EL (cell line): ENCODE data around the gene HS6ST3.
"Not testable (repeated sequence)": the region's sequence is repeated elsewhere in the genome, so short reads cannot be mapped to it uniquely, and the experiment has no call there.

Experiments used
- DNase-seq: peaks from one replicate; pipeline ENCODE4 v3.0.0-alpha.2; 2016

HS6ST3 gene

DNA sequence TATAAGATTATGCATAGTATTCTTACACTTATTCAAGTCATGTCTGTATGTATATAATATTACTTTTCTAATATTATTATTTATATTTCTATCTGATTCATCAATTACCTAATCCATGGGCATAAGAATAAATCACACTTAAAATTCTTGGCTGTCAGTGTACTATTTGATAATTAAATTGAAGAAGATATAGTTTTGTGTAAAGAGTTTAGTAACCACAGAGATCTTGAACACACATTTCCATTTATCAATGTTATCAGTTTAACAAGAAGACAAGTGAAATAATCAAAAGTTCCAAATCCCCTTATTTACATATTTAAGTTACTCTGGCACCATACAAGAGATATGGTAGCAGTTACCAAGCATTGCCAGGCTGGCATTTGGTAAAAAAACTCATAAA is 659.9 kb downstream of the HS6ST3 start:
- DNase-seq, result no peak

DNA sequence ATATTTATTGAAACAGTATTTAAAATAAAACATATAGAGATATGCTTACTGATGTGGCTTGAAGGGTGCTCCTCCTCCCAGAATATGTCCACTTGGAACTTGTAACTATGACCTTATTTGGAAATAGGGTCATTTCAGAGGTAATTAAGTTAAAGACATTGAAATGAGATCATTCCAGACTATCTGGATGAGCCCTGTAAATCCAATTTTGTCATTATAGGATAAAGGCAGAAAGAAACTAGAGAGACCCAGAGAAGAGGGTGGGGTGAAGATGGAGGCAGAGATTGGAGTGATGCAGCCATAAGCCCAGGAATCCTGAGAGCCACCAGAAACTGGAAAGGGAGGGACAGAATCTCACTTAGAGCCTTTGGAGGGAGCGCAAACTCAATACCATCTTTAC is 661.2 kb downstream of the HS6ST3 start:
- no peak for DNase-seq

DNA sequence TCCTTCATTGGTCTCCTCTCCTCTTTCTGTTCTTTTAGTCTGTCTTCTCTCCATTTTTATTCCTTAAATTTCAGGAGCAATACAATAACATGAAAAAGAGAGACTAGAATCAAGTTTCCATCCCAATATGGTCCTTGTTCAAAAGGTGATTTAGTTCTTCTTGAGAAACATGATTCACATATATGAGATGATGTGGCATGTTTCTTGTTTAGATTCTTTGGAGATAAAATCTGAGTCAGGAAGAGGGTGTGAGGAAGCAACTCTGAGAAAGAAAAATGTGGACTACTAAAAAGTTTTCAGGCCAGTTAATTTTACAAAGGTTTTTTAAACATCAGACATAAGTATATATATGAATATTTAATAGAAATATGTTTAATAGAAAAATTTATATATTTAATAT is 673.0 kb downstream of the HS6ST3 start:
- no peak for DNase-seq

DNA sequence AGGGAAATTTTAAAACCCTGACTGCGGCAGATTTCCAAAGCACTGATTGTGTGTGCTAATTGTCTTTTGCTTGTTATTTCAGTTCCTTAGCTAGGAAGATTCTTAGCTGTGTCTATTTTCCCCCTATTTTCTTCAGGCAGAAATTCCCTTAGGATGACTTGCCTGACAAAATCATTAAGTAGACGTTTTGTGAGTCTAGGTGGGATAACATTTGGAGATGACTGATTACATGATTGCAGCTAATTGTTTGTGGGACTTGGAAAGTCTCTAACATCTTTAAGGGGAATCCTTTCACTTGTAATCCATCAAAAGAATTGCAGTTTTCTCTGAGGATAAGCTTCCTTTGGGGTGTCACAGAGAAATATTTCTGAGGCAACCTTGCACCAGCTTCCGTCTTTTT is 676.4 kb downstream of the HS6ST3 start:
- no peak for DNase-seq

DNA sequence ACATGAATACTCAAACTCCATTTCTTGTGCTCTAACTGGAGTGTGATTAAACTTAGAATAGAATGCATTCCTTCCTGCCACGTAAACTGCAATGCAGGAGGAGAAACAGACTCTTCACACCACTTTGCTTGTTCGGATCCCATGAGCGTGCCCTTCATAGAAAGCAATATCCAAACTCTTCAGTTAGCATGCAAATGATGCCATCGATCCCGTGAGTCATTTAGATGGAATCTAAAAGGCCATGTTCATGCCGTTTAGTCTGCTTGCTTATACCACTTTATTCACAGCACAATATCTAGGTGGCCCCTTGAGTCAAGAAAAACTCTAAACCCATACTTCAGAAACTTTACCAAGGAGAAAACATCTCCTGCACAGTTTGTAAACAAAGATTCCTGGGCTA is 678.6 kb downstream of the HS6ST3 start:
- no peak for DNase-seq

DNA sequence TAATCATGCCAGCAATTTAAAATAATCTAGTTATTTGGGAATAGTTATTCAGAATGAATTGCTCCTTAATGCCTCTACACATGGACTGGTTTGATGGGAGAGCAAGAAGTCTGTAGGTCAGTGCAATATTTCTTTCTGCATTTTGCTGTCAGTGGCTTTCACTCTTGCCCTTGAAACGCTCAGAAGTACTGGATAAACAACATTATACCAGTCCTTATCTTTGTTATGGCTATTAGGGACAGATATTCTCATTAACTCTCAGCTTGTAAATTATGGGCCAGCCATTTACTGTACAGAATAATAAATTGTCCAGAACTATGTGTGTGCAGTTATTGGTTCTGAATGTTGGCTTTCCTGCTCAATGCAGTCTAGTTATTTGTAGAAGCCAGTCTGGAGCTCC is 680.0 kb downstream of the HS6ST3 start:
- DNase-seq, result no peak

DNA sequence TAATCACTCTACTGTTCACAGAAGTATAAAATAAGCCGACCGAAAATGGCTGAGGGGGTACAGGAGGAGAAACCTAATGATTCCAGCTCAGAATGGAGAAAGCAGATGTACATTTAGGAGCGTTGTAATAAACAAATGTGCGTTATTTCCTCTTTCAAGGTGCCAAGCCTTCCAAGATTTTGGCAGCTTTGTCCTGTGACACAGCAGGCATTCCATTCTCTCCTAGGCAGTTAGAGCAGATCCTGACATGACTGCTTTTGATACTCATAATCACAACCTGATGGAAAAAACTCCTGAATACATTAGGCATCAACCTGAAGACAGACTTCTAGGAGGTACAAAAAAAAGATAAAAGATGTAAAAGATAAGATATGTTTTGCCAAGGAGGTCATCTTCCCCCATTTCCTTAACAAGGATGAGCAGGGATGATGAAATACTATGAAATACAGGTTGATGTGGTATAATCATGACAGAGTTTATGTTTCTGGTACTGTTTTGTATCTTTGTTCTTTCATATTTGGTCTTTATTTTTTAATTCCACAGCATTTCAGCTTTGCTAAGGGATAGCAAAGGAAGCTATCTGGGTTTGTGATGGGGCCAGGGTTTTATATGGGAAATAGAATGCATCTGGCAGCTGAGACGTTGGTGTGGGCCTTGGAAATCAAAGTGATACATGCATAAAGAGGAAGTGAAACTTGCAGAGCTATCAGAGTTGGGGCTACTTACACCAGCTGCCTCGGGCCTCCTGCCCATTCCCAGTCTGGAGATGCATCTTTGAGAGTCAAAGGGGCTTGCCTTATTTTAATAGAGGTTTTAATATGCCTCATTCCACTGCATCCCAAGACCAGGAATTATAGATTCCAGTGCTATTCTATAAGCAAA is 681.8 kb downstream of the HS6ST3 start:
- no peak for DNase-seq

DNA sequence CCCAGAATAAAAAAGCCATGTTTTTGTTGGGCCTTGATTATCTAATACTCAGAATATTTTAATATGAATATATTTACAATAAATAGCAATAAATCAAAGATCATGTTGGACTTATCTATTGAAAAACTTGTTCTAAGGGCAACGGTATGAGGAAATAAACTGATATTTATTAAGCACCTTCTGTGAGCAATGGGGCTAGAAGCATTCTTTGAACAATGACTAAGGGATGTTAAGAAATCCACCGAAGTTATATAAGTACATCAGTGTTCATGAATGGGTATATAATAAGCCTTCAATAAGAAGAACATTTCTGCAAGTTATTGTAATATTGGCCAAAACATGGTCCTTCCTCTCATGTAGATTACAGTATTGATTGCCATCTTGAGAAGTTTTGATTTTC is 682.5 kb downstream of the HS6ST3 start:
- DNase-seq, result no peak

DNA sequence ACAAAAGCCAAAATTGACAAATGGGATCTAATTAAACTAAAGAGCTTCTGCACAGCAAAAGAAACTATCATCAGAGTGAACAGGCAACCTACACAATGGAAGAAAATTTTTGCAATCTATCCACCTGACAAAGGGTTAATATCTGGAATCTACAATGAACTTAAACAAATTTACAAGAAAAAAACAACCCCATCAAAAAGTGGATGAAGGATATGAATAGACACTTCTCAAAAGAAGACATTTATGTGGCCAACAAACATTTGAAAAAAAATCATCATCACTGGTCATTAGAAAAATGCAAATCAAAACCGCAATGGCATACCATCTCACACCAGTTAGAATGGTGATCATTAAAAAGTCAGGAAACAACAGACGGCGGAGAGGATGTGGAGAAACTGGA is 688.4 kb downstream of the HS6ST3 start:
- not testable (repeated sequence) for DNase-seq

DNA sequence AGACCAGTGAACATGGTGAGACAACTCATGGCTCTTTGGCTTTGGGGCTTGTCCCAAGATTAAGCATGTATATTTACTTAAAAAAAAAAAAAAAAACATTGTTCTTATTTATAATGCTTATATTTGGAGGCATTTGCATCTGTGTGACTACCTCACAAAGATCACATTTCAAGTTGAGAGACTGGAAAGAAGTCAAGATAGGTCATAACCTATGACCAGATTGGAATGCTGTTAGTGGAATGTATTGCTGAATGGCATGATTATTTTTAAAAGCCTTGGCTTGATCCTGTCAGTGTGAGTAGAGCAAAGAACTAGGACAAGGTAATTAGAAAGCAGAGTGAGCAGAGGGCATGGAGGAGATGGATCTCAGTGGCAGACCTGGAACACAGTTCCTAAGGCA is 689.8 kb downstream of the HS6ST3 start:
- no peak for DNase-seq

DNA sequence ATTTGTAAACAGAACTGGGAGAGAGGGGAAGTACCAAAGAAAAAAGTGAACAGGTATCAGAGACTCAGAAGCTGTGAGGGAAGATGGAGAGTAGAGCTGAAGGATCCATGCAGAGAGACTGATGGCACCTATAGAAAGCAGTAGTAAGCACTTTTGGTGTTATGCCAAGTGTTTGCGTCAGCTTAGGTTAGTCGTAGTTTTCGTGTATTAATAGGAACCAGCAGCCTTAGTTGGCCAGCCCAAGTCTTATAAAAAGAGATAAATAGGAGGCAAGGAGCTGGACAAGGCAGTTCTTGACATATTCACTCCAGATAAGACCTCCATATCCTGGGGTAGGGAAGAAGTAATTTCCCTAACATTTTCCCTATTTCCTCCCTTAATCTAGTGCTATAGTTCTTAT is 690.2 kb downstream of the HS6ST3 start:
- no peak for DNase-seq

DNA sequence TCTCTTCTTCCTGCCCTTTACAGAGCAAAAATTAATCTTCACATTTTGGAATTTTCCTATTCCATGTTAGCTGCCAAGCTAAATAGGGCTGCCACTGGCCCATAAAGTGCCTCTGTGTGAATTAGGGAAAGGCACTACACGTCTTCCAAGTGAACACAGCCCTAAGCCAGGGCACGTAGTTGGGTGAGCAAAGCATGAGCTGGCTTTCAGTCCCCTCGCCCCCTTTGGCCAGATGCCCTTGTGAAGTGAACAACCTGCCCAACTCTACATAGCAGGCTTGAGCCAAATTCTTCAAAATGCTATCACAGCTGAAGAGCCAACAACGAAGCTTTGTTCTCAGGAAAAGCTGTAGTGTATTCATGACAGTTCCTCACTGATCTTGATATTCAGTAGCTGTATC is 691.2 kb downstream of the HS6ST3 start:
- no peak for DNase-seq

DNA sequence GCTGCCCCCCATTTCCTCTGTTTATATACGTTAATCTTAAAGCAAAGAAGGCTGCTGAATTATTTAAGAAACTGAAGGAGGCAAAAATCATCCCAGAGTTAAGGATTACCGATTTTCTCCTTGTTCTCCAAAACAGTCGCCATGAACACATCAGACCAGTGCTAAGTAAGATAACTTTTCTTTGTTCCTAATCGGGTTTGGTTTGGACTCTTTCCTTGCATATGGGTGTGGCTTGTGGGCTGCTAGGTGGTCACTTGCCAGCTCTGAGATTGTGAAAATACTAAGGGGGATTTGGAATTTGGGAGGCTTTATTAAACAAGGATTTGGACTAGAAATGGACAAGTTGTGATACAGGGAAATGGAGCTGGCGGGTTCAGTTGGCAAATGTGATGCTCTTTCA is 692.3 kb downstream of the HS6ST3 start:
- no peak for DNase-seq

DNA sequence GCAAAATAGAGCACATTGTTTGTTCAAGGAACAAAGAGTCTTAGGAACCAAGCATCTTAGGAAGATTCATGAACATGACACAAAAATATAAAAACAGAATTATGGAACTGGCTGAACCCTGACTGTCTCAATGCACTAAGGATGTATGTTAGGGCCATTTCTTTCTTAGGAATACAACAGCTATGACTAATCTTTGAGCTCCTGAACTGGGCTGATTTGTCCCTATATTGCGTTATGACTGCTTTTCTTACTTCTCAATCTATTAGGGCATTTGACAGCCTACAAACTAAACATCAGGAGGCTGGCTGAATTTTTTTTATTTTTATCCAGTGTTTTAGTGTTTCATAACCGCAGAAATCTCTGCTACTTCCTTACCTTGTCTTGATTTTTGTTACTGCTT is 693.1 kb downstream of the HS6ST3 start:
- DNase-seq, result no peak

DNA sequence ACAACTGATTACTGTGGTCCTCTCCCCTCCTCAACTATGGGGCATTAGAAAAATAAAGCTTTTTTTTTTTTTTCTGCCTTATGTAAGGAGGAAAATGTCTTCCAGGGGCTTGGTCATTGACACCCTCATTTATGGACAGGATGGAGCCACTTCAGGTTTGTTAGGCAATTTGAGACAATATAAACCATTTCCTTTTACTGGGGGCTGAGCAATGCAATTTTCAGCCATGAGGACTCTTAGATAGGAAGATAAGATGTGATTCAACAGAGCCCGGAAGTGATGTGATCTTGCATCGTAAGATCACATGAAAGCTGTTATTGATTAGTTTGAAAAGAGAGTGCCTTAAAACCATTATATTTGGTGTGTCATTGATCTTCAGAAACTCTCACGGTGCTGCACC is 693.6 kb downstream of the HS6ST3 start:
- no peak for DNase-seq

DNA sequence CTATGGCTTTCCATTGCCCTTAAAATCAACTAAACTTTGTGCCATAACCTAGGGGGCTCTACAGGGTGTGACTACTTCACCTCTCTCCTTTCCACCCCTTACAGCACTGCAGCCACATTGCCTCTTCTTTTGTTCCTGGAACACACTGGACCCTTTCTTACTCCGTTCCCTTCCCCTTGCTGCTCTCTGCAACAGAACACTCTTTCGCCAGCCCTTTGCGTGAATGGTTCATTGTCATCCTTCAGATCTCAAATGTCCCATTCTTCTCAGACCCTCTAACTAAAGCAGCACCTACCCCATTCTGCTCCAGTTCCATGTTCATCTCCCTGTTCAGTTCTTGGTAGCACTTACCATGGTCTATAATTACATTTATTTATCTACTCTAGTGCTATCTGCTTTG is 696.1 kb downstream of the HS6ST3 start:
- no peak for DNase-seq

DNA sequence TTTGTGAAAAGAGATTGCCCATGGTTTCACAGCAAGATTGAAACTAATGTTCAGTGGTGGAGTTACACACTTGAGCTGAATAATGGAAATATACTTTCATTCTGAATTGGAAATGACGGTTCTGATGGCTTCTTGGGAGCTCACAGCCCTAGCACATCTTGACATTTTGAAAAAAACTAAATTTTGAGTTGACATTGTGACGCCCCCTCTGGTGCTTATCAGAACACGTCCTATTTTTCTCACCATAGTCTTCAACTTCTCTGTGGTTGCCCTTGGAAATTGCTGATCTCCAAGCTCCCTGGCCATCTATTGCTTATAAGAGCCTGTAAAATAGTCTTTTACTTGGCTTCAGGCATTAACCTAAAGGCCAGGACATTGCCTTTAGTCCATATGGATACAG is 702.3 kb downstream of the HS6ST3 start:
- DNase-seq, result no peak

DNA sequence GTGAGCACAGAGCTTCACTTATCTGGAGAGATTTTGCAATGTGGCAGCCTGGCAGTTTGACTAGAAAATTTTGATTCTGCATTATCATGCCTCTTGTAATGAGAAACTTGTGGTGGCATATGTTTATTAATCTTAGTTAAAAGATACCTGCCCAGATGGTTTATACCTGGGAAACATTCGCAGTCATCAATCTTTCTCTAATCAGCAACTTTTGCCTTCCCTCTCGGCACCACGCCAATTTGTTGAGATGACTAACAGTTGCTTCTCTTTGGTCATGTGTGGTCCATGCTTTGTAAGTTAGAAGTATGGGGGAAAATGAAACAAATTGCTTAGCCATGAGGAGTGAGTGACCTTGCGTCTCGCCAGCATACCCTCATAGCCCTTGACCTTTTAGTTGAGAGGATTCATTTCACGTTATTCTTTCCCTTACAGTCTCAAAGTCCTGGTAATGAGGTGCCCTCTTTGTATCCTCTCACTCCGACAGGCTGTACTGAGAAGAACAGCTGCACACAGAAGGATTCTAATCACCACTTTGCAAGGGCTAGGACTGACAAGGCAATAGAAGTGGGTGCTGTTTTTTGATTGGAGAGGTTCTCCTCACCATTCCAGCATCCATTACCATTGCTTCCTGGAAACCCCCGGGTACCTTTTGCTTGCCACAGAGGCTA is 703.0 kb downstream of the HS6ST3 start:
- peak; percentile 3 for DNase-seq

DNA sequence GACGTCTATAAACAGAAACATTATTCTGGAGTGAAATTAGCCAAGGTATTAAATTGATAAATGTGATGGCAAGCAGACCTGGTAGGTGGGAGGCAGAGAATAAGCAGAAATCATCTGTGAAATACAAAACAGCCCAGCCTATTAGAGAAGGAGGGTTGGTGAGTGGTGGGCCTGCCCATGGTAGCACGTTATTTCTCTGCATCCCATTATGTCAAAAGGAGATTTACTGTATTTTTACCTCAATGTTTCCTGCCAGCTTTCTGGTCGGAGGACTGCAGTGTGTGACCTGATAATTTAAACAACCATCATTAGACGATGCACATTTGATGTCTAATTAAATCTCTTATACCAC is 703.5 kb downstream of the HS6ST3 start:
- DNase-seq, result no peak

DNA sequence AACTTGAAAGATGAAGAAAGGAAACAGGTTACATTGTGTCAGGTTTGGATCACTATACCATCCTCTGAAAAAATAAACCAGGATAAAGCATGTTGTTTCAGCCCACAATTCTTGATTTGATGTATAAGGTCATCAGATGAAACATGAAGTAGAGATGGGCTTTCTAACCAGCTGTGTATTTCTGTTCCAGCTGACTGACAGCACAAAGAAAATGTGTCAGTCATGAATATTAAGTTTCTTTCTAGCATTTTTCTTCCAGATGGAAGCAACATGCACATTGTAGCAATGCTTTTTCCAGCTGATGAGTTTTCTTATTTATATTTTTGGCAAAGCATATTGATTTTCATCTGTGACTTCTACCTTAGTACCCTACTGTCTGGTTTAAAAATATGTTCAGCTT is 704.8 kb downstream of the HS6ST3 start:
- DNase-seq, result no peak

DNA sequence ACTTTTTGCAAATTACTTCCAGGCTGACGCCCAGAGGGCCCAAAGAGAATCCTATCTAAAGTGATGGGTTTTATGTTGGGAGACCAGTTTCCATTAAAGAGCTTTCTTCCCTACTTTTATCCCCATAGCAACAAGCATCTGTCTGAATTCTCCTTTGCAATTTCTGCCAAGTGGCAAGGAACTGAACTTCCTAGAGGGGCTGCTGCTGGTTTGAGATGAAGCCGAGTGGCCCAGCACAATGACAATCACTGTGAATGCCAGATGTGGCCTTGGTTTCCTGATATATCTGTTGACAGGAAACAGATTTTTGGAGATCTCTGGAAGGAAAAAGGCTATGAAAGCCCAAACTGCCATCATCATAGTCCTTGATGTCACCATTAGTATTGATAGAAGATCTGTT is 705.8 kb downstream of the HS6ST3 start:
- no peak for DNase-seq

DNA sequence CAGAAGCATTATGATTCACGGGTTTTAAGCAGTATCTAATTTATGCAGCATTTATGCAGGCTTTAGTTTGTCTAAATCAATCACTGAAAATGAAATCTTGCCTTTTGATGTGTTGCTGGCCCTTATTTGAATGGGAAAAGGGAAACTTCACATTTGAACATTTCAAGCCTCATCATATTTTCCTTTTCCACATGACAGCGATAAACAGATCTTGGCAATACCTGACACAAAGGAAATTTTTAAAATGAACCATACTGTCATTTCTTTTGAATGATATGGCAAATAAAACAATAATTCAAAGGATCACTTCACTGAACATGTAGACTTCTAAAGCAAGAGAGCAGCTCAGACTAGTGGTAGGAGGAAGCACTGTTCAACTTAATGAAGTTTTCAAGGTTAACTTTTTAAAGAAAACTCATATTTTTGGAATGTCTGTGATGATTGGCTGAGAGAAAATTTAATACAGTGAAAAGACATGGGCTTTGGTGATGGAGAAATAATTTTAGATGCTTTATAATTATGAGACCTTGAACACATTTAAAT is 706.3 kb downstream of the HS6ST3 start:
- DNase-seq, result no peak

DNA sequence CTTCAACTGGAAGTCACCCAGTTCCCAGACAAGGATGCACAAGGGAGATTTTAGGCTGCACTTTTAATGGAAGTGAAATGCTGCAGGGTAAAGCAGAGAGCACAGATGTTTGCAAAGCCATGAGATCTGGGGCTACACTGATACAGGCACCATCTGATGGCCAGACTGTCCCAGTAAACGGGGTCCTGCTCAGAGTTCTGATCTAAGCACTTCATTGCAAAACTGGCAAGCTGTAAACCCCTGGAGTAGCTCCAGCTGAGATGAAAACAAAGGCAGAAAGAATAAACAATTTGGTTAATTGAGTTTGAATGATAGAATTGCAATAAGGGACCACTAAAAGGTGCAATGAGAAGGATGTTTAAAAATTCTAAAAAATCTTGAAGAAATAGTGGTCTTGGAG is 707.2 kb downstream of the HS6ST3 start:
- DNase-seq, result no peak

DNA sequence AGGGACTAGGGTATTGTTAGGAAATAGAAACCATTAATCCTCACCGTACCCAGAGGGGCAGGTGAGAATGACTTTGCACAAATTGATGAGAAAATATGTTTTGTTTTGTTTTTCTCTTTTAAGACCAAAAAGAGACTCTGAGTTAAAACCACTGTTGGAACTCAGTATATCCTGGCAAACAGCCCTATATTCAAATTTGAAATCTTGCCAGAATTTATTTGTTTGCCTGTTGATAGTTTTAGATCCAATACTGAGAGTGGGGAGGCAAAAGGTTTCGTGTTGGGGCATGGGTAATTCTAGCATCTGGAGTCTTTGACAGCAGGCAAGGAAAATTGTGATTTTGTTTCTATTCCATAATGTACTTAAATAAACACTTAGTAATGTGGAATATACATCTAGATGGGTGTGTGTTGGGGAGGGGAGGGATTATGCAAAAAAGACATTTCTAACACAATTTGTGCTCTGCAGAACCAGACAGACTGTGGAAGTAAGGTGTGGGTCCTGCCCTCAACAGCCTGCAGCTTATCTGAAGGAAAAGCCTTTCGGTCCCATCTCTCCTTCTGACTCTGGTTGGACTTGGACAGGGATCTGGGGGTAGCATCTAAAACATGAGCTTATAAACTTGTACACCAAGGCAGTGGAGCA is 713.7 kb downstream of the HS6ST3 start:
- no peak for DNase-seq
